Cardiac muscle cell (in vitro differentiated cells and primary cell): ENCODE measurements around the gene MAST4. TPM values are rescaled to one million over a fixed set of nuclear protein-coding genes. Genes with fewer than 3 reads are reported as not detected.

Experiments
- DNase-seq, 2 donors: peaks; one replicate each; pipeline versions ENCODE4 v3.0.0 to v3.0.0-alpha.2; 2010 to 2017; ENCODE audit warnings: low read depth in 1 of 2, low spot score in 1 of 2
- H3K27ac ChIP-seq: fragments of 200-600 bp; sonication (generic); 2 replicates; pipeline ENCODE4 v1.5.1; 2016
- H3K27me3 ChIP-seq: fragments of 200-600 bp; sonication (generic); 2 replicates; pipeline ENCODE4 v1.6.0; 2016; ENCODE audit warnings: control low read depth
- H3K36me3 ChIP-seq: fragments of 200-600 bp; sonication (generic); 2 replicates; pipeline ENCODE4 v1.5.1; 2016; ENCODE audit warnings: control low read depth
- H3K4me1 ChIP-seq: fragments of 200-600 bp; sonication (generic); 2 replicates; pipeline ENCODE4 v1.8.1; 2017; ENCODE audit warnings: low read depth, mild to moderate bottlenecking, mixed run types
- H3K4me3 ChIP-seq: fragments of 200-600 bp; sonication (generic); 2 replicates; pipeline ENCODE4 v1.5.1; 2016; ENCODE audit warnings: mild to moderate bottlenecking
- H3K9me3 ChIP-seq: fragments of 200-600 bp; sonication (generic); 2 replicates; pipeline ENCODE4 v1.5.1; 2017; ENCODE audit warnings: low read depth, mild to moderate bottlenecking, control low read depth
- polyA plus RNA-seq: library from polyadenylated mRNA; unstranded; fragments of >200 nt; fragmentation: Nextera tagmentation; extraction: Ambion mirVana; gene quantifications from 2 replicates; pipeline ENCODE4 v1.2.1, GENCODE V29; 2016
- total RNA-seq: library from RNA; depleted of rRNA; stranded (reverse); fragments of >200 nt; gene quantifications from 2 replicates; pipeline ENCODE4 v1.2.3, GENCODE V29; 2016
- TF ChIP-seq, protein P1 (sequence below): IDR thresholded peaks from 2 replicates; pipeline ENCODE4 v1.5.1; 2012; ENCODE audit warnings: low read depth, mild to moderate bottlenecking, low read length

MAST4 gene
- total and polyA plus RNA-seq, 2 experiments from 2014 or later: 33.1 to 58.0 TPM

DNA sequence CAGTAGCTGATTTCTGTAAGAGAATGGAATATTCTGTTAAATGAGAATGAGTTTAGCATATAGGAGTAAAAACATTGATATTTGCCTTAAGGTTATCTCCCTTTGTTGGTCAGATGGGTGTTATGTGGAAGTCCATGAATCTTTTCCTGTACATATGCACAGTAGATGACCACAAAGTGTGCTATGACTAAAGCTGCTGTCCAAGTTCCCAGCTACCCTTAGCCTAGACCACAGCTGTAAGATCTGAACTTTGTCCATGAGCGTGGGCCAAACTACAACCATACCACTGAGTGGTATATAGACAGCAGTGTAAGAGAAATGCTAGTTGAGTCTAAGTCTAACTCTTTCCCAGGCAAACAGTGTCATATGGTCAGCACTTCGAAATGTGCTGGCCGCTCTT lies 551.6 kb downstream of the MAST4 start:
- TF ChIP-seq, protein P1, sequence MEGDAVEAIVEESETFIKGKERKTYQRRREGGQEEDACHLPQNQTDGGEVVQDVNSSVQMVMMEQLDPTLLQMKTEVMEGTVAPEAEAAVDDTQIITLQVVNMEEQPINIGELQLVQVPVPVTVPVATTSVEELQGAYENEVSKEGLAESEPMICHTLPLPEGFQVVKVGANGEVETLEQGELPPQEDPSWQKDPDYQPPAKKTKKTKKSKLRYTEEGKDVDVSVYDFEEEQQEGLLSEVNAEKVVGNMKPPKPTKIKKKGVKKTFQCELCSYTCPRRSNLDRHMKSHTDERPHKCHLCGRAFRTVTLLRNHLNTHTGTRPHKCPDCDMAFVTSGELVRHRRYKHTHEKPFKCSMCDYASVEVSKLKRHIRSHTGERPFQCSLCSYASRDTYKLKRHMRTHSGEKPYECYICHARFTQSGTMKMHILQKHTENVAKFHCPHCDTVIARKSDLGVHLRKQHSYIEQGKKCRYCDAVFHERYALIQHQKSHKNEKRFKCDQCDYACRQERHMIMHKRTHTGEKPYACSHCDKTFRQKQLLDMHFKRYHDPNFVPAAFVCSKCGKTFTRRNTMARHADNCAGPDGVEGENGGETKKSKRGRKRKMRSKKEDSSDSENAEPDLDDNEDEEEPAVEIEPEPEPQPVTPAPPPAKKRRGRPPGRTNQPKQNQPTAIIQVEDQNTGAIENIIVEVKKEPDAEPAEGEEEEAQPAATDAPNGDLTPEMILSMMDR: no peak
- H3K36me3 ChIP-seq: peaks cover 64% of the 10 kb centered on the region
- no peaks in the 10 kb centered on the region for H3K4me1 ChIP-seq
- no peak overlapping the region for H3K4me3 ChIP-seq
- peak in 1 of 2 donors; percentile 38 for DNase-seq
- no peaks in the 10 kb centered on the region for H3K27me3 ChIP-seq
- H3K27ac ChIP-seq: no peak overlapping the region
- no peaks in the 10 kb centered on the region for H3K9me3 ChIP-seq

DNA sequence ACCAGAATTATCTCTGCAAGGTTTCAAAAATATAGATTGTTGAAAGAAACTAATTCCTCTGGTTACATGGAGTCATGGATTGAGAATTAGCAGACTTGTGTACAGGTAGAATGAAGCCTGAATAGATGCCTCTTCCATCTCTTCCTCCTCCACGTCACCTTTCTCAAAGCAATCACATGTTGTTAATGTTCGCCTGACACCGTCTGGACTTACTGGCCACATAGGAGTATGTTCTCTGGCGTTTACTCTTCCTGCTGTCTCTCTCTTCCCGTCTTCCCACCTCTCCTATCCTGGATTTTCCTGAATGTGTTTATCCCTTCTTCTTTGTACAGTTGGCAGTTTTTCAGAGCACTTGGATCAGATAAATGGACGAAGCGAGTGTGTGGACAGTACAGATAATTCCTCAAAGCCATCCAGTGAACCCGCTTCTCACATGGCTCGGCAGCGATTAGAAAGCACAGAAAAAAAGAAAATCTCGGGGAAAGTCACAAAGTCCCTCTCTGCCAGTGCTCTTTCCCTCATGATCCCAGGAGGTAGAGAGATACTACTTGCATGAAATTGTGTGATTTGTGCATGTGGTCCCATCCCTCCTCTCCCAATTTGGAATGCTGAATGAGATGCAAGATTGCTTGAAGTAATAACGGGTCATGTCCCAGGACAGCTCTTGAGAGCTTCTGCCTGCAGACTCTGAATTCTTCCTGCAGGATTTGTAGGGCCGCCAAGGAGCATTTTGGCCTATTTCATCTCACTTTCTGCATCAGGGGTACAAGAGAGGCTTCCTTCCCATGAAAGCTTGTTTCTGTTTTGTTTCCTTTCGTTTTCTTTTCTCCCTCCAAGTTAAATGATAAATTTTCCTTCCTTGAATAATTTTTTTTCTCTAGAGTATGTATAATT lies 553.1 kb downstream of the MAST4 start:
- H3K4me1 ChIP-seq: no peaks in the 10 kb centered on the region
- peaks cover 68% of the 10 kb centered on the region for H3K36me3 ChIP-seq
- H3K4me3 ChIP-seq: no peak overlapping the region
- peak in 1 of 2 donors; percentile 11 for DNase-seq
- TF ChIP-seq, protein P1: no peak
- H3K27ac ChIP-seq: no peak overlapping the region
- H3K9me3 ChIP-seq: no peaks in the 10 kb centered on the region
- H3K27me3 ChIP-seq: no peaks in the 10 kb centered on the region

DNA sequence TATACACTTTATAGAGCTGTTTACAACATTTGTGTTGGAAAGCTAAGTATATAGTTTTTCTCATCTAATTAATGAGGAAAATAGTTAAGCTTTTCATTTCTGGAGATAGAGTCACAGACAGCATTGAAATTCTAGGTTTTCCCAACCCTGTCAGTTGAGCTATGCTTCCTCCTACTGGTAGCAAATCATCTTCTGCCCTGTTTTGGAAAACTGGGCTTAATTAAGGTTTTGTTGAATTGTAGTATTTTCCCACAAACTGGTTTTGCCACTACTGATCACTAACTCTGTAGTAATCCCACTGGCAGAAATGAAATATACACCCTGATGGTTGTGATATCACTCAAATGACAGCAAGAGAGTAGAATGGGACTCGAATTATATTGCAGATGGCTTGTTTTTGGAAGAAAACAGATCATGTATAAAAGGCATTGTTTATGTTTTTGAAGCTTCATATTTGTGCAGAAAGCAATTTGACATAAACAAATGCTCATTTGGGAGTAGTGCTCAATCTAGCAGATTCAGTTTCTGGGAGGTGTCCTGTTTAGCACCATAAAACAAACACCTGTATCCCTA lies 553.8 kb downstream of the MAST4 start:
- Histone ChIP-seq H3K27ac (no peak overlapping the region), H3K27me3 (no peaks in the 10 kb centered on the region), H3K4me3 (no peak overlapping the region), H3K36me3 (peaks cover 68% of the 10 kb centered on the region), H3K4me1 (no peaks in the 10 kb centered on the region), H3K9me3 (no peaks in the 10 kb centered on the region)
- TF ChIP-seq, protein P1: peak; percentile 71
- peak in 1 of 2 donors; percentile 61 for DNase-seq

DNA sequence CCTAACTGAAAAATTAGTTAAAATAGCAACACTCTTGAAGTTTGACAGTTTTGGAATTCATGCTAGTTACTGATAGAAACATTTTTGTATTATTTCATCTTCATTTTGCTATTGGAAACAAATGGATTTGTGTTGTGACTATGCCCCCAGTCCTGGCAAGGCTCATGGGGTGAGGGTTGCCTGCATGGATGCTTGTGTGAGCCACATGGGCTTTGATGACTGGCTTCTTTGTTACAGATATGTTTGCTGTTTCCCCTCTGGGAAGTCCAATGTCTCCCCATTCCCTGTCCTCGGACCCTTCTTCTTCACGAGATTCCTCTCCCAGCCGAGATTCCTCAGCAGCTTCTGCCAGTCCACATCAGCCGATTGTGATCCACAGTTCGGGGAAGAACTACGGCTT lies 556.2 kb downstream of the MAST4 start:
- no peaks in the 10 kb centered on the region for H3K4me1 ChIP-seq
- H3K27me3 ChIP-seq: no peaks in the 10 kb centered on the region
- H3K9me3 ChIP-seq: no peaks in the 10 kb centered on the region
- no peak overlapping the region for H3K4me3 ChIP-seq
- TF ChIP-seq, protein P1: no peak
- H3K36me3 ChIP-seq: peaks cover 54% of the 10 kb centered on the region
- no peak for DNase-seq
- H3K27ac ChIP-seq: no peak overlapping the region

DNA sequence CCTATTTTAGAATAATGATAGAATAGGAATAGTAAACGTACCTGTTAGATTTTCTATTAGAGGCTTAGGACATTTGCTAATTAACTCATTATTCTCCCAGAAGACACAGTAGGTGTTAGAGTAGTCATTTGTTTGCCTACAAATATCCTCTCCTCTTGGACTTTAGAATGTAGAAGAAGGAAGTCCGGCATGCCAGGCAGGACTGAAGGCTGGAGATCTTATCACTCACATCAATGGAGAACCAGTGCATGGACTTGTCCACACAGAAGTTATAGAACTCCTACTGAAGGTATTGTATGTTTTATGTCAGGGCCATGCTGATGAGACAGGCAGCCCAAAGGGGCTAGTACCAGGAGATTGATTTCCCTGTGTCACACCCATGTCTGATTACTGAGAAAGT lies 557.1 kb downstream of the MAST4 start:
- Histone ChIP-seq H3K27ac (no peak overlapping the region), H3K4me1 (no peaks in the 10 kb centered on the region), H3K9me3 (no peaks in the 10 kb centered on the region), H3K4me3 (no peak overlapping the region), H3K36me3 (peaks cover 53% of the 10 kb centered on the region), H3K27me3 (no peaks in the 10 kb centered on the region)
- no peak for DNase-seq
- TF ChIP-seq, protein P1: no peak
